Endodermal cell (in vitro differentiated cells): Measurements from ENCODE around the gene FRRS1L. TPM values are rescaled to one million over a fixed set of nuclear protein-coding genes. Genes with fewer than 3 reads are reported as not detected.

Experiments
- DNase-seq: peaks from one replicate; pipeline ENCODE4 v3.0.0-alpha.2; 2017
- H3K27ac ChIP-seq: 2 replicates; pipeline ENCODE4 v1.5.1; 2013; ENCODE audit warnings: mild to moderate bottlenecking, low read depth, low read length, moderate library complexity
- H3K27me3 ChIP-seq: 2 replicates; pipeline ENCODE4 v1.6.1; 2013; ENCODE audit warnings: mild to moderate bottlenecking, low read length, moderate library complexity; ENCODE audit not compliant: insufficient read depth, control insufficient read depth, poor library complexity, severe bottlenecking
- H3K36me3 ChIP-seq: 2 replicates; pipeline ENCODE4 v1.7.0; 2013; ENCODE audit warnings: mild to moderate bottlenecking, low read length, moderate library complexity; ENCODE audit not compliant: control insufficient read depth, insufficient read depth
- H3K4me1 ChIP-seq: one replicate; pipeline ENCODE4 v1.7.0; 2013; ENCODE audit warnings: low read length; ENCODE audit not compliant: control insufficient read depth, insufficient read depth
- H3K4me3 ChIP-seq: 2 replicates; pipeline ENCODE4 v1.5.1; 2013; ENCODE audit warnings: mild to moderate bottlenecking, low read length, moderate library complexity
- H3K9ac ChIP-seq: 2 replicates; pipeline ENCODE4 v1.6.1; 2013; ENCODE audit warnings: mild to moderate bottlenecking, low read length, moderate library complexity; ENCODE audit not compliant: poor library complexity, severe bottlenecking; ENCODE audit errors: extremely low read depth
- H3K9me3 ChIP-seq: 2 replicates; pipeline ENCODE4 v1.6.1; 2013; ENCODE audit warnings: mild to moderate bottlenecking, low read length, moderate library complexity; ENCODE audit not compliant: control insufficient read depth
- H3K27ac Mint-ChIP-seq: 2 replicates; pipeline ENCODE4 v1.8.0; 2020; ENCODE audit warnings: mixed read lengths
- H3K27me3 Mint-ChIP-seq: 2 replicates; pipeline ENCODE4 v1.8.0; 2021; ENCODE audit warnings: mild to moderate bottlenecking, mixed read lengths; ENCODE audit not compliant: insufficient read depth
- H3K36me3 Mint-ChIP-seq: 2 replicates; pipeline ENCODE4 v1.8.0; 2020; ENCODE audit warnings: low read depth, mixed read lengths
- H3K4me1 Mint-ChIP-seq: 2 replicates; pipeline ENCODE4 v1.8.0; 2020; ENCODE audit warnings: mixed read lengths
- H3K4me3 Mint-ChIP-seq: 2 replicates; pipeline ENCODE4 v1.8.0; 2020; ENCODE audit warnings: mild to moderate bottlenecking, moderate library complexity, mixed read lengths
- H3K9me3 Mint-ChIP-seq: 2 replicates; pipeline ENCODE4 v1.8.0; 2020; ENCODE audit warnings: mild to moderate bottlenecking, mixed read lengths
- WGBS, 2 experiments: methylation state at CpG; one replicate each; pipeline versions ENCODE4 v1.1.5 to v1.1.7; 2013; ENCODE audit warnings: missing lambda C conversion rate in 2 of 2, mixed read lengths in 1 of 2; ENCODE audit not compliant: insufficient coverage in 1 of 2, insufficient read length in 1 of 2; 5-methylcytosine and 5-hydroxymethylcytosine counted together
- total RNA-seq, 2 donors: library from RNA; stranded (reverse); fragmentation: NEBNext Ultra II Directional in 1 of 2; extraction: Animal tissue kit (Norgen Biotek cat#: 25700) in 1 of 2; gene quantifications; 2 replicates in 1 of 2; 3 replicates in 1 of 2; pipeline ENCODE4 v1.2.1, GENCODE V29; 2021
- TF ChIP-seq, protein P1 (sequence below): fragments of 200-600 bp; sonication (generic); conservative IDR thresholded peaks from 2 replicates; pipeline ENCODE4 v1.5.0; 2021; ENCODE audit warnings: antibody characterized with exemption, mild to moderate bottlenecking

FRRS1L gene
- total RNA-seq, 2 donors from 2014 or later, result 1.5 to 1.8 TPM

DNA sequence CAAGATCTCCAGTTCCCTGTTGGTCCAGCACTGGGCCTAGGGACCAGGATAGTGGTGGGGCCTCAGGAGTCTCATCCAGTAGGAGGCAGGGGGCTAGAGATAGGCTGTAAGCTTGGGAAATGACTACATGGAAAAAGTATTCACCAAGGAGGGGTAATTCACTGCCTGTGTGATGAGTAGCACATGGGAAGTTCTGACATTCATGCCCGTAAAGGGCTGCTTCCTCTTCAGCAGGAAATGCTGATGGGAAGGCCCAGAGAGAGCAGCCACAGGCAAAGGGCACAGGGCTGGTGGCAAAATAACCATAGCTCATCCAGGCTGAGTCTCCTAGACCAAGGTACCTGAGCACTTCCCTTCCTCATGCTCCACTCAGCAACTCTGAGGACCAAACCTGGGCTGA is 23.1 kb upstream of the FRRS1L start:
- Histone ChIP-seq H3K9ac (no peak overlapping the region), H3K4me1 (no peaks in the 10 kb centered on the region), H3K27me3 (no peaks in the 10 kb centered on the region), H3K9me3 (no peaks in the 10 kb centered on the region), H3K36me3 (no peaks in the 10 kb centered on the region), H3K27ac (no peak overlapping the region), H3K4me3 (no peak overlapping the region)
- H3K9me3 Mint-ChIP-seq, result no peaks in the 10 kb centered on the region
- no peaks in the 10 kb centered on the region for H3K4me1 Mint-ChIP-seq
- no peak for DNase-seq
- H3K36me3 Mint-ChIP-seq, result no peaks in the 10 kb centered on the region
- H3K4me3 Mint-ChIP-seq, result no peak overlapping the region
- H3K27ac Mint-ChIP-seq, result no peak overlapping the region
- WGBS, 2 experiments, result 83 to 95% methylated on average over 1 of the region's 1 CpG
- peaks cover 9% of the 10 kb centered on the region for H3K27me3 Mint-ChIP-seq
- TF ChIP-seq, protein P1, sequence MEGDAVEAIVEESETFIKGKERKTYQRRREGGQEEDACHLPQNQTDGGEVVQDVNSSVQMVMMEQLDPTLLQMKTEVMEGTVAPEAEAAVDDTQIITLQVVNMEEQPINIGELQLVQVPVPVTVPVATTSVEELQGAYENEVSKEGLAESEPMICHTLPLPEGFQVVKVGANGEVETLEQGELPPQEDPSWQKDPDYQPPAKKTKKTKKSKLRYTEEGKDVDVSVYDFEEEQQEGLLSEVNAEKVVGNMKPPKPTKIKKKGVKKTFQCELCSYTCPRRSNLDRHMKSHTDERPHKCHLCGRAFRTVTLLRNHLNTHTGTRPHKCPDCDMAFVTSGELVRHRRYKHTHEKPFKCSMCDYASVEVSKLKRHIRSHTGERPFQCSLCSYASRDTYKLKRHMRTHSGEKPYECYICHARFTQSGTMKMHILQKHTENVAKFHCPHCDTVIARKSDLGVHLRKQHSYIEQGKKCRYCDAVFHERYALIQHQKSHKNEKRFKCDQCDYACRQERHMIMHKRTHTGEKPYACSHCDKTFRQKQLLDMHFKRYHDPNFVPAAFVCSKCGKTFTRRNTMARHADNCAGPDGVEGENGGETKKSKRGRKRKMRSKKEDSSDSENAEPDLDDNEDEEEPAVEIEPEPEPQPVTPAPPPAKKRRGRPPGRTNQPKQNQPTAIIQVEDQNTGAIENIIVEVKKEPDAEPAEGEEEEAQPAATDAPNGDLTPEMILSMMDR, result no peak

DNA sequence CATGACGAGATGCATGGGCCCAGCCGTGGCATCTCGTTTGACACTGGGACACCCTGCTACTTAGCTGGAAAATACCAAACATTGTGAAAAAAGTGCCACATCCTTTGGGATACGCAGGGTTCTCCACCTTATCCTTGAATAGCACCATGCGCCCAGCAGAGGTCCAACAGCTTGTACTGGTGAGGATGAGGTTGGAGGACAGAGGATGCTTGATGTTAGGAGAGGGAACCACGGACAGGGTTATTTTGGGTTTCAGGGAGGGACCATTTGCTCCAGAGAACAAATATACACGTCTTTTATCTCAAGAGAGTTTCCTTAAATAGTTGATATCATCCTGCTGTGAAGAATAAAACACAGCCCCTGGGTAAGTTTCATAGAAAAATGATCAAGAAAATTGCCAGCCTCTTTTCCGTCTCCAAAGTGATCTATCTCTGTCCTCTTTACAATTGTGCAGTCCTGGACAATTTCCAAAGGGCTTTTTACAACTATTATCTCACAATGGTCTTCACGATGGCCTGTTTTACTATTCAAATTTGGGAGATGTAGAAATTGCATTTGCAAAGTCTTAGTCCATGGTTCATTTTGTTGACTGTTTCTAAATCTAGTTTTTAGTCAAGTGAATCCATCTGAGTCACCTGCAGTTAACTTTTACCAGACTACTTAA is 19.9 kb upstream of the FRRS1L start:
- H3K27me3 ChIP-seq, result no peaks in the 10 kb centered on the region
- H3K4me3 ChIP-seq, result no peak overlapping the region
- no peaks in the 10 kb centered on the region for H3K4me1 Mint-ChIP-seq
- H3K27me3 Mint-ChIP-seq, result no peaks in the 10 kb centered on the region
- H3K4me1 ChIP-seq, result no peaks in the 10 kb centered on the region
- no peaks in the 10 kb centered on the region for H3K9me3 ChIP-seq
- no peak overlapping the region for H3K4me3 Mint-ChIP-seq
- H3K9me3 Mint-ChIP-seq, result no peaks in the 10 kb centered on the region
- no peaks in the 10 kb centered on the region for H3K36me3 ChIP-seq
- TF ChIP-seq, protein P1, result no peak
- H3K27ac Mint-ChIP-seq, result no peak overlapping the region
- no peak overlapping the region for H3K27ac ChIP-seq
- DNase-seq, result no peak
- no peaks in the 10 kb centered on the region for H3K36me3 Mint-ChIP-seq
- H3K9ac ChIP-seq, result no peak overlapping the region
- WGBS, 2 experiments, result 87 to 92% methylated on average over 8 to 9 of the region's 9 CpGs

DNA sequence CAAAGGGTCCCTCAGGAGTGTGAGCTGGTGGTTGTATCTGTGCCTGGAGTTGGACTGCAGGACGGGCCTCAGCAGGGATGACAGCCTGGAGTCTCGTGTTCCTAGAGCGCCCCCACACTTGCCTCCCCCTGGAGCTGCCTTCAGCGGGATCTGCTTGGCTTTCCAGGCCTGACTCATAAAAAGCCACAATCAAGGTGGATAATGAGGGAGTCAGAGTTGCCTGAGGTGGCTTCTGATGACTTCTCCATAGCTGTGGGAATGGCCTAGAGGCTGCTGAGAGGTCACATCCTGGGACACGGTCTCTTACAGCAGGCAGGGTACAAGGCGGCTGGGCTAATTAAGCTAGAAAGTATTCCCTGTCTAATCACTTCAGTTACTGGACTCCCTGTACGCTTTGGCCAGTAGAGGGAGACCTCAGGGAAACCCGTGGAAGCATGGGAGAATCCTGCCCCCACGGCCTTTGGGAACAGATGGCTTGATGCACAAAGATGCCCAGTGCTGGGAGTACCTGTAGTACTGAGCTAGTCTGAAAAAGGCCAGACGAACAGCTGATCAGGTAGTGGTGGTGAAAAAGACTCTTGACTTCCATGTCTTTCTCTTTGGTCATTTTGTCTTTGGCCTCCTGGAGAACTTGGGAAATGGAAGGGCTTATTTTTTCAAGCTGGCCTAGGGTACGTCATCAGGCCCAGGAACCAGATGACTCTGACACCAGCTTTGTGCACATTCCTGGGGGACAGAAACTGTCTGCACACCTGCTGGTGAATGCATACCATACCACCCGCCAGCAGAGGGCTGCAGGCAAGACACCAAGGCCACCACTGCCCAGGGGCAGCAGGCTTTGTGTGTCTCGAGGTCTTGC is 16.1 kb upstream of the FRRS1L start:
- Mint-ChIP-seq H3K4me1 (no peaks in the 10 kb centered on the region), H3K27ac (no peak overlapping the region)

More for the DNA sequence above, 16.1 kb upstream of the FRRS1L start:
- H3K36me3 Mint-ChIP-seq, result no peaks in the 10 kb centered on the region
- Histone ChIP-seq H3K27ac (no peak overlapping the region), H3K4me1 (no peaks in the 10 kb centered on the region), H3K9ac (no peak overlapping the region), H3K9me3 (no peaks in the 10 kb centered on the region), H3K27me3 (no peaks in the 10 kb centered on the region), H3K36me3 (no peaks in the 10 kb centered on the region), H3K4me3 (no peak overlapping the region)
- TF ChIP-seq, protein P1, result peak; percentile 69
- no peak overlapping the region for H3K4me3 Mint-ChIP-seq
- DNase-seq, result peak; percentile 79
- H3K27me3 Mint-ChIP-seq, result no peaks in the 10 kb centered on the region
- H3K9me3 Mint-ChIP-seq, result no peaks in the 10 kb centered on the region
- 74 to 83% methylated on average over 9 to 13 of the region's 13 CpGs for WGBS, 2 experiments
